ENCODE measurements around the gene ADA.

The ADA gene

DNA sequence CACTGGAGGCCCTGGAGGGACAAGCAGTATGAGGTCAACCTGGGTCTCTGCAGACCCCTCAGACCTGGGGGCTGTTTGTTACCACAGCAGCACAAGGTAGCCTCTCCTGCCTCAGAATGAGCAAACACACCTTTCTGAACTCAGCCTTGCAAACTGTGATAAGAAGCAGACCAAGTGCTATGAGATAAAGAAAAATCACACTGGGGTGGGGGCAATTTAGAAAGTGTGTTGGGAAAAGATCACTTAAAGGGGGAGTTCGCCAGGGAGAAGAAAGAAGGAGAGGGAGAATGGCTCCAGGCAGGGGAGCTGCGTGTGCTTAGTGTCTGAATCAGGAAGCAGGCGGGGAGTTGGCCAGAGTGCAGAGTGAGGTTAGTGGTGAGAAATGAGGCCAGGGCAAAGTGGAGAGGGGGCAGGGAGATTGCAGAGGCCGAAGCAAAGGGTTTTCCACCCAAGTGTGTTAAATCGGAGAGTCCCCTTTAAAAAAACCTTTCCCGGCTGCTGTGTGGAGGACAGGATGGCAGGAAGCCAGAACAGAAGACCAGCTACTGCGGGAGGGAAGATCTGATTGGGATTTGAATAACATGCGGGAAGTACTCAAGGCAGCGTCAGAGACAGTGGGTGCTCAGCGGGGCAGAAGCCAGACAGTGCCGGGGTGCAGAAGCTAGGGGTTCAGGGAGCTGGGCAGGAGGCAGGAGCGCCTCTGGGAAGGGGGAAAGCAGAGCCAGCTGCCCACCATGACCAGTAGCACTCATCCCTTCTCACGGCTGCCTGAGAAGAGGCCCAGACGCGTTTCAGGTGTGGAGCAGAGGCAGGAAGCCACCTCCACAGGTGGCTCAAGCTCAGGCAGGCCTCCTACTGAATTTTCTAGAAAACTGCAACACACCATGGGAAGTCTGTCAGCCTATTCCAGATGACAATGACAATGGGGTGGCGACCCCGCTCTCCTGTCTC, 9.0 kb downstream of the ADA start:
- in situ Hi-C loops (cut with HindIII; ENCODE audit: low sequenced_read_pairs), result no loop called here
- TF ChIP-seq CTCF (IDR thresholded peaks at IDR 0.05; ENCODE audit: low read depth, low read length, missing control alignments), result no peak
- peak; percentile 75 for DNase-seq (ENCODE audit: low read depth)

GRCh38 chr20:44641325-44641724, 10.2 kb downstream of the ADA start:
- H3K4me3 ChIP-seq (ENCODE audit: low read depth, low read length), result no peak overlapping the region
- TF ChIP-seq CTCF (IDR thresholded peaks at IDR 0.05; ENCODE audit: low read depth, low read length, missing control alignments), result no peak
- in situ Hi-C loops (cut with HindIII; ENCODE audit: low sequenced_read_pairs), result no loop called here
- DNase-seq (ENCODE audit: low read depth), result no peak

More for the DNA sequence above, 9.0 kb downstream of the ADA start:
- H3K4me3 ChIP-seq (ENCODE audit: low read depth, low read length), result no peak overlapping the region

GRCh38 chr20:44640522-44640921, 11.0 kb downstream of the ADA start:
- no peak for TF ChIP-seq CTCF (IDR thresholded peaks at IDR 0.05; ENCODE audit: low read depth, low read length, missing control alignments)
- in situ Hi-C loops (cut with HindIII; ENCODE audit: low sequenced_read_pairs), result no loop called here
- no peak for DNase-seq (ENCODE audit: low read depth)
- H3K4me3 ChIP-seq (ENCODE audit: low read depth, low read length), result no peak overlapping the region

- no peak for DNase-seq (ENCODE audit: low read depth)
- TF ChIP-seq CTCF (IDR thresholded peaks at IDR 0.05; ENCODE audit: low read depth, low read length, missing control alignments), result no peak
- H3K4me3 ChIP-seq (ENCODE audit: low read depth, low read length), result no peak overlapping the region
- in situ Hi-C loops (cut with HindIII; ENCODE audit: low sequenced_read_pairs), result no loop called here
Observed at GRCh38 chr20:44637522-44638372, 13.8 kb downstream of the ADA start.

GRCh38 chr20:44637042-44637441, 14.5 kb downstream of the ADA start:
- TF ChIP-seq CTCF (IDR thresholded peaks at IDR 0.05; ENCODE audit: low read depth, low read length, missing control alignments), result no peak
- no peak overlapping the region for H3K4me3 ChIP-seq (ENCODE audit: low read depth, low read length)
- no peak for DNase-seq (ENCODE audit: low read depth)
- in situ Hi-C loops (cut with HindIII; ENCODE audit: low sequenced_read_pairs), result no loop called here

GRCh38 chr20:44635877-44636276, 15.6 kb downstream of the ADA start:
- TF ChIP-seq CTCF (IDR thresholded peaks at IDR 0.05; ENCODE audit: low read depth, low read length, missing control alignments), result no peak
- no peak for DNase-seq (ENCODE audit: low read depth)

More at GRCh38 chr20:44635877-44636276, 15.6 kb downstream of the ADA start:
- no peak overlapping the region for H3K4me3 ChIP-seq (ENCODE audit: low read depth, low read length)
- in situ Hi-C loops (cut with HindIII; ENCODE audit: low sequenced_read_pairs), result no loop called here

Measured in astrocyte of the cerebellum (primary cell).